HepG2 (cell line): ENCODE data around the gene IQCH. TPM values are rescaled to one million over a fixed set of nuclear protein-coding genes. Genes with fewer than 3 reads are reported as not detected.
A peak's percentile ranks its signal among the peaks of the same experiment; 100 is the strongest.

Experiments
- CCDC6 ChIP-seq: sonication (generic); formaldehyde crosslinking; IDR thresholded peaks from 2 replicates; pipeline ENCODE4 v1.8.1; 2022; ENCODE audit warnings: mild to moderate bottlenecking, missing genetic modification reagents, moderate library complexity
- CSRNP1 ChIP-seq: sonication (generic); formaldehyde crosslinking; IDR thresholded peaks from 2 replicates; pipeline ENCODE4 v1.8.1; 2023; ENCODE audit warnings: mild to moderate bottlenecking, missing genetic modification reagents
- ETS1 ChIP-seq: sonication (generic); formaldehyde crosslinking; IDR thresholded peaks from 2 replicates; pipeline ENCODE4 v1.4.0; 2020; ENCODE audit warnings: missing genetic modification reagents
- IRF1 ChIP-seq: sonication (generic); formaldehyde crosslinking; IDR thresholded peaks from 2 replicates; pipeline ENCODE4 v1.4.0; 2020; ENCODE audit warnings: low read depth, mild to moderate bottlenecking, missing genetic modification reagents
- KDM3A ChIP-seq: IDR thresholded peaks from 2 replicates; pipeline ENCODE4 v1.6.1; 2018; ENCODE audit warnings: low read depth, missing compliant biosample characterization
- NR2F1 ChIP-seq, 2 experiments: fragments of 450-650 bp in 1 of 2; formaldehyde crosslinking in 1 of 2; IDR thresholded peaks; 2 replicates each; pipeline versions ENCODE4 v1.5.0 to v1.6.1; 2016 to 2020; ENCODE audit warnings: mild to moderate bottlenecking in 1 of 2, missing compliant biosample characterization in 1 of 2, missing genetic modification reagents in 1 of 2, moderate library complexity in 1 of 2
- RAD51 ChIP-seq: fragments of 450-650 bp; IDR thresholded peaks from 2 replicates; pipeline ENCODE4 v1.6.1; 2016; ENCODE audit warnings: borderline replicate concordance
- SUZ12 ChIP-seq: fragments of 150-350 bp; IDR thresholded peaks from 2 replicates; pipeline ENCODE4 v1.6.1; 2014; ENCODE audit warnings: low read depth, low read length
- ZNF143 ChIP-seq: sonication (generic); formaldehyde crosslinking; IDR thresholded peaks from 2 replicates; pipeline ENCODE4 v1.4.0; 2020; ENCODE audit warnings: missing genetic modification reagents
- ZNF20 ChIP-seq: sonication (generic); formaldehyde crosslinking; IDR thresholded peaks from 2 replicates; pipeline ENCODE4 v1.4.0; 2020; ENCODE audit warnings: mild to moderate bottlenecking, moderate library complexity, missing genetic modification reagents
- ZNF276 ChIP-seq: sonication (generic); formaldehyde crosslinking; IDR thresholded peaks from 2 replicates; pipeline ENCODE4 v1.4.0; 2020; ENCODE audit warnings: mild to moderate bottlenecking, low read depth, missing genetic modification reagents
- ZNF564 ChIP-seq: sonication (generic); formaldehyde crosslinking; IDR thresholded peaks from 2 replicates; pipeline ENCODE4 v1.8.1; 2023; ENCODE audit warnings: mild to moderate bottlenecking, missing genetic modification reagents
- ZNF607 ChIP-seq: sonication (generic); formaldehyde crosslinking; IDR thresholded peaks from 2 replicates; pipeline ENCODE4 v1.5.1; 2020; ENCODE audit warnings: missing genetic modification reagents, mild to moderate bottlenecking, borderline replicate concordance
- ZNF614 ChIP-seq: IDR thresholded peaks from 2 replicates; pipeline ENCODE4 v1.6.1; 2018; ENCODE audit warnings: missing biosample characterization, missing genetic modification reagents, inconsistent platforms, borderline replicate concordance
- polyA plus RNA-seq, 8 experiments: library from polyadenylated mRNA; depleted of rRNA in 3 of 8; stranded (reverse) in 7 of 8; unstranded in 1 of 8; fragments of >200 nt; fragmentation: Illumina TruSeq in 4 of 8; extraction: Trizol in 4 of 8; gene quantifications; 2 replicates each; pipeline versions ENCODE4 v1.2.1 to v1.2.3, GENCODE V29; 2011 to 2016; ENCODE audit warnings: low read depth in 4 of 8, missing spikeins in 1 of 8, mixed read lengths in 1 of 8; ENCODE audit not compliant: insufficient read depth in 1 of 8
- total RNA-seq, 5 experiments: library from RNA; depleted of rRNA; stranded (reverse); fragments of >200 nt; fragmentation: Illumina TruSeq; extraction: Trizol; gene quantifications; 2 replicates each; pipeline ENCODE4 v1.2.3, GENCODE V29; 2016; ENCODE audit warnings: low read depth in 1 of 5
- TF ChIP-seq, protein P1 (sequence below): sonication (generic); formaldehyde crosslinking; IDR thresholded peaks from 2 replicates; pipeline ENCODE4 v1.4.0; 2020; ENCODE audit warnings: missing genetic modification reagents, borderline replicate concordance
- TF ChIP-seq, protein P2 (sequence below): sonication (generic); formaldehyde crosslinking; IDR thresholded peaks from 2 replicates; pipeline ENCODE4 v1.9.0; 2021; ENCODE audit warnings: missing genetic modification reagents, borderline replicate concordance
- TF ChIP-seq, protein P3 (sequence below): sonication (generic); formaldehyde crosslinking; IDR thresholded peaks from 2 replicates; pipeline ENCODE4 v1.8.1; 2023; ENCODE audit warnings: mild to moderate bottlenecking, moderate library complexity, missing genetic modification reagents

IQCH gene
- total and polyA plus RNA-seq, 2 of the 13 experiments (the other 11 are each of a cell fraction or from before 2014, with no cell fraction given), result 0.16 to 0.55 TPM

GRCh38 chr15:67521029-67521782, 266.6 kb downstream of the IQCH start, which contains the start of gene C15orf61 (continued):
- peak; percentile 81 for TF ChIP-seq CSRNP1 (CRISPR knock-in tag)
- TF ChIP-seq ZNF20 (CRISPR knock-in tag), result peak; percentile 65; the same call in 1 of the 2 replicates
- peak; percentile 62; the same call in 1 of the 2 replicates for TF ChIP-seq ETS1
- TF ChIP-seq, protein P1, sequence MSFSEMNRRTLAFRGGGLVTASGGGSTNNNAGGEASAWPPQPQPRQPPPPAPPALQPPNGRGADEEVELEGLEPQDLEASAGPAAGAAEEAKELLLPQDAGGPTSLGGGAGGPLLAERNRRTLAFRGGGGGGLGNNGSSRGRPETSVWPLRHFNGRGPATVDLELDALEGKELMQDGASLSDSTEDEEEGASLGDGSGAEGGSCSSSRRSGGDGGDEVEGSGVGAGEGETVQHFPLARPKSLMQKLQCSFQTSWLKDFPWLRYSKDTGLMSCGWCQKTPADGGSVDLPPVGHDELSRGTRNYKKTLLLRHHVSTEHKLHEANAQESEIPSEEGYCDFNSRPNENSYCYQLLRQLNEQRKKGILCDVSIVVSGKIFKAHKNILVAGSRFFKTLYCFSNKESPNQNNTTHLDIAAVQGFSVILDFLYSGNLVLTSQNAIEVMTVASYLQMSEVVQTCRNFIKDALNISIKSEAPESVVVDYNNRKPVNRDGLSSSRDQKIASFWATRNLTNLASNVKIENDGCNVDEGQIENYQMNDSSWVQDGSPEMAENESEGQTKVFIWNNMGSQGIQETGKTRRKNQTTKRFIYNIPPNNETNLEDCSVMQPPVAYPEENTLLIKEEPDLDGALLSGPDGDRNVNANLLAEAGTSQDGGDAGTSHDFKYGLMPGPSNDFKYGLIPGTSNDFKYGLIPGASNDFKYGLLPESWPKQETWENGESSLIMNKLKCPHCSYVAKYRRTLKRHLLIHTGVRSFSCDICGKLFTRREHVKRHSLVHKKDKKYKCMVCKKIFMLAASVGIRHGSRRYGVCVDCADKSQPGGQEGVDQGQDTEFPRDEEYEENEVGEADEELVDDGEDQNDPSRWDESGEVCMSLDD, result peak; percentile 77
- TF ChIP-seq CCDC6 (CRISPR knock-in tag), result peak; percentile 79; the same call in 1 of the 2 replicates
- TF ChIP-seq, protein P2, sequence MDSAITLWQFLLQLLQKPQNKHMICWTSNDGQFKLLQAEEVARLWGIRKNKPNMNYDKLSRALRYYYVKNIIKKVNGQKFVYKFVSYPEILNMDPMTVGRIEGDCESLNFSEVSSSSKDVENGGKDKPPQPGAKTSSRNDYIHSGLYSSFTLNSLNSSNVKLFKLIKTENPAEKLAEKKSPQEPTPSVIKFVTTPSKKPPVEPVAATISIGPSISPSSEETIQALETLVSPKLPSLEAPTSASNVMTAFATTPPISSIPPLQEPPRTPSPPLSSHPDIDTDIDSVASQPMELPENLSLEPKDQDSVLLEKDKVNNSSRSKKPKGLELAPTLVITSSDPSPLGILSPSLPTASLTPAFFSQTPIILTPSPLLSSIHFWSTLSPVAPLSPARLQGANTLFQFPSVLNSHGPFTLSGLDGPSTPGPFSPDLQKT, result peak; percentile 61; the same call in 1 of the 2 replicates
- TF ChIP-seq RAD51, result peak; percentile 56; the same call in 1 of the 2 replicates
- peak; percentile 87 for TF ChIP-seq KDM3A (CRISPR knock-in tag)
- no peak for TF ChIP-seq NR2F1 (CRISPR knock-in tag; IDR thresholded peaks at IDR 0.05)
- no peak for TF ChIP-seq ZNF143 (CRISPR knock-in tag)
- TF ChIP-seq ZNF564 (CRISPR knock-in tag), result peak; percentile 13; the same call in 1 of the 2 replicates
- no peak; the same call in 1 of the 2 replicates for TF ChIP-seq ZNF614 (CRISPR knock-in tag)
- TF ChIP-seq ZNF276, result peak; percentile 90
- no peak for TF ChIP-seq SUZ12
- no peak; the same call in none of the 2 replicates for TF ChIP-seq ZNF607
- TF ChIP-seq IRF1 (CRISPR knock-in tag), result no peak
- TF ChIP-seq, protein P3, sequence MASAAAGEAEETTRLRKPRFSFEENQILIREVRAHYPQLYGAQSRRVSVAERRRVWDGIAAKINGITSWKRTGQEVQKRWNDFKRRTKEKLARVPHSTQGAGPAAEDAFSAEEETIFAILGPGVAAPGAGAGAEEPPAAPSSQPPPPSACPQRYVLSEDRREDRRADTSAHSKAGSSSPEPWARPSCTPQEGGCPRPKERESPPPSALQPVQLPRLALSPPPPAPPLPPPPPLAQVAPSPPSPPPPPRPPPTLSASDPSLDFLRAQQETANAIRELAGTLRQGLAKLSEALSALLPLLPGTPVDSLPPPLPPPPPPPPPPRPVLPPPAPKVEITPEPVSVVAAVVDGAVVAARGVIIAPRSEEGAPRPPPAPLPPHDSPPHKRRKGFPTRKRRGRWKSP, result peak; percentile 60; the same call in 1 of the 2 replicates
